GM18507 (cell line): ENCODE measurements around the gene PTPRN.
A peak's percentile ranks its signal among the peaks of the same experiment; 100 is the strongest.

Experiments used
- DNase-seq: peaks from one replicate; pipeline ENCODE4 v3.0.0; 2011; ENCODE audit warnings: low read depth; ENCODE audit not compliant: insufficient read length; ENCODE audit errors: extremely low spot score
- FAIRE-seq: peaks from 2 replicates; lab custom pipeline; 2011; peaks lifted over from hg19 to GRCh38; lab: Jason Lieb, UNC

PTPRN gene

DNA sequence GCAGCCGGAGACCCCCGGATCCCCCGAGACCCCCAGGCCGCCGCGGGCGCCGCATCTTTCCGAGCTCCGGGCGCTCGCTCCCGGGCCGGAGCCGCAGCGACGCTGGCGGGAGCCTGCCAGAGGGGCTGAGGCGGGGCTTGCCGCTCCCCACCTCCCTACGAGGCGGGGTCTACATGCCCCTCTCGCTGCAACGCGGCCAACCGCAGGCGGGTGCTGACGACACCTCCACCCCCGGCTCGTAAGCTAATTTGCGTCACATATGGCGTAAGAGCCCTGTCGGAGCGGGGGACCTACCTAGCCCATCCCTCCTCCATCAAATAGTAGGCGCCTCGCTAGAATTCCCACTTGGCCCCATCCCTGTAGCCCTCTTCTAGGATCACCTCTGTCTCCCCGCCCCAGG lies at the start of gene PTPRN:
Gene PTPRN, minus strand, starts transcription at position 124 of the 400 bp plus-strand sequence. Its CDS starts 69 bp downstream, at position 55.
- DNase-seq: no peak
- no peak for FAIRE-seq

DNA sequence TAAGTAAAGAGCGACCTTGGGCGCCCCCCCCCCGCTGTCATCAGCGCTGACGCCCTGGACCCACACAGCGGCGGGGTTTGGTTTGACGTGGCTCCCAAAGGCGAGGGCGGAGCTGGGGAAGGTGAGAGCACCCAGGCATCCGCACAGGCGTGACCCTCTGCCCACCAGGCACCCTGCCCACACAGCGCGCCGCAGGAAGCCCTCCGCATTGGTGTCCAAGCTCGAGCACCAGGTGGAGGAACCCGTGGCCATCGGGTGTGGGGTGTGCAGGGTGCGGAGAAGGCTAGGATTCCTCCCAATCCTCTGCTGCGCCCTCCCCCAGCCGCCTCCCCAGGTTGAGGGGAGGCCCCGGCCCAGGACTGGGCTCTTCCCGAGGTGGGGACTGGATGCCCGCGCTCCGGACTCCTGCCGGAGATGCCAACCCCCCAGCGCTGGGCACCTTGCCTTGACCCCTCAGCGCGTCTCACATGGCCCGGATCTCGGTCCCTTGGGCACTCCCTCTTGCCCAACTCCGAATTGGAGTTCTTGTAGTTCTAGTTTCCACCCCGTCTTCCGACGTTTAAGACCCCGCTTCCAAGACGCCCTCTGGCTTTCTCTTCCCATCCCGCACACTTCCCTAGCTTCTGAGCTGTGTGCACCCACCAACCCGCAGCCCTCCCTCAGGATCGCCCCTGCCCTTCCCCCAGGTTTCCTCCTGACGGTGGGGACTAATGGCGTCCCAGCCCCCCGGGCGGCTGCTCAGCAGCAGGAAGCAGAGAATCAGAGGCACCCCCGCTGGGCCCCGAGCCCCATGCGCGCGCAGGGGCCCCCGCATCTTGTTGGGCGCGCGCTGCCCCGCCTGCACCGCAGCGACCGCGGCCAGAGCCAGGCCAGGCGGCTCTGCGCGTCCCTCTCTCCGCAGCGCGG lies 49.2 kb upstream of the PTPRN start:
- DNase-seq (no peak), FAIRE-seq (no peak)

DNA sequence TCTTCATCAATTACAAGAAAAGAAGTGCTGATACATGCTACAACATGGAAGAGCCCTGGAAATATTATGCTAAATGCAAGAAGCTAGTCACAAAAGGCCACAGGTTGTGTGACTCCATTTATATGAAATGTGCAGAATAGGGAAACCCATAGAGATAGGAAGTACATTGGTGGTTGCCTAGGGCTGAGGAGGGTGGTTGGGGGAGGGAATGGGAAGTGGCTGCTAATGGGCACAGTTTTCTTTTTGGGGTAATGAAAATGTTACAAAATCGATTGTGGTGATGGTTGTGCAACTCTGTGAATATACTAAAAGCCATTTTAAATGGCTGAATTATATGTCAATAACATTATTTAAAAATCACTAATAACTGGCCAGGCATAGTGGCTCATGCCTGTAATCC lies 47.6 kb upstream of the PTPRN start:
- FAIRE-seq (no peak), DNase-seq (no peak)

DNA sequence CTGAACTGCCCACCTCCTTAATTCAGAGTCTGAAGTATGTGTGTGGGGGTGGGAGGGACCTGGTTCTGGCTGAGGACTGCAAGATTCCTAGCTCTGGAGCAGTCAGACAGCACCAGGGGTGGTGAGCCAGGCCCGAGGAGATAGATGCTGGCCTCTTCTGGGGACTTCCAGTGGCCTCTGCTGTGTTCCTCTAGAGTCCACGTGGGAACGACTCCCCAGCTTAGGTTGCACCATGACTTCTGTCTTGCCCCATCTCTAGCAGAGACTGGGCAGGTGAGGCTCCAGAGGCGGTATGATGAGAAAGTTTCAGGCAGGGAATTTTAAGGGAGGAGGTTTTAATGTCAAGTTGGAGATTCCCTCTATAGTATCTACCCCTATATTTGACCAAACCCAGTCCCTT lies 45.4 kb upstream of the PTPRN start:
- DNase-seq (no peak), FAIRE-seq (no peak)

DNA sequence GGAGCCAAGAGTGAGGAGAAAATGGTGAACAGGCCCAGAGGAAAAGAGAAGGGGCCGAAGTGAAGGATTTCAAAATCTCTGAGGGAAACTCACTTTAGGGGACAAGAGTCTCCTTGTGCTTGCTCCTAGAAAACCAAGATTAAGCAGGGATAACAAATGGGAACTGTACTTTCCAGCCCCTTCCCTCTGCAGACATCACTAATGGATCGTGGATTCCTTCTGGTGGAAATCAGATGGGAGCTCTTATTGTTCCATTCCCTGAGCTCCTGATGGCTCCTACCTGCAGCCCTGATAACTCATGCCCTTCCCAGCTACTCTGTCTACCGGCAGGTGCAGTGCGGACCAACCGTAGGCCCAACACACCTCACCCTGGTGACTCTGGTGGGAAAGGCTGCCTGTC lies 43.9 kb upstream of the PTPRN start:
- DNase-seq (no peak), FAIRE-seq (no peak)

DNA sequence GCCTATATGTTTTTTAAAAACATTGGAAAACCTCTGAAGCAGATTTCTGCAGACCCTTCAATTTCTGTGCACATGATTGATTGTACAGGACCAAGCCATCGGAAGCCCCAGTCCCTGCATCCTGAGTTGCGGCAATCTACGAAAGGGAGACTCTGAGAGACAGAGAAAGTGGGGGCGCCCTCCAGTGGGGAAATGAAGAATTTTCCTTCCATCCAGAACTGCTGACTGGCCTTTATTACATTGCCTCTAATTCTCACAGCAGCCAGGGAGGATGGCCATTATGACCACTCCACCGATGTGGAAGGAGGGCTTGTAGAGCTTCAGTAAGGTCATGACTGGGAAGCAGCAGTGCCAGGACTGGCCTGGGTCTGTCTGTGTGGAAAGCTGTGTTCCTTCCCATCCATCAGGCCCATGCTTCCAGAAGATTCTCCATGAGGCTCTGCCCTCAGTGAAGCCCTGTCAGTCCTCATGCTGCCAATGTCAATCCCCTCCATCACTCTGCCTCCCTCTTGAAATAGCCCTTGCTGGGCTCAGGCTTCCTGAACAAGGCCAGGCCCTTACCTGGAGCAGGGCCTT lies 43.3 kb upstream of the PTPRN start:
- FAIRE-seq (peak; percentile 81), DNase-seq (peak; percentile 38)

DNA sequence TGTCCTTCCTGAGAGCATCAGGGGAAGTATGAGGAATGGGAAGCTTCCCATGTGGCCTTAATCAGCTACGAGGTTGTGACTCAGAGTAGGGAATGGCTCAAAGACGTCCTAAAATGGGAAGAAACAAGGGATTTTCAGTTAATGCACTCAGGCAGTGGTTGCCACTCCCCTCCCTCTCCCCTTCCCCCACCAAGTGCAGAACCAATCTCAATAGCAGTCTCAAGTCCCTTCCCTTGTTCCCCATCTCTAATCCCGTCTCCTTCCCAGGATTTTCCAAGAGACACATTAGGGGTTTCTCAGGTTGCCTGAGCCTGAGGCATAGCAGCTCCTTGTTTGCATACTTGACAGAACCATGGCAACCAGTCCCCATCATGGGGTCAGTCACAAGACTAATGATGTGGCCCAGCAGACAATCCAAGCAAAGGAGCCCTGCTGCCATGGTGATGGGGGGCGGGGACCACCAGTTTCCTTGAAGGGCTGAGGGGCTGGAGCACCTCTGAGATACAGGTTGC lies 41.6 kb upstream of the PTPRN start:
- DNase-seq (no peak), FAIRE-seq (no peak)

DNA sequence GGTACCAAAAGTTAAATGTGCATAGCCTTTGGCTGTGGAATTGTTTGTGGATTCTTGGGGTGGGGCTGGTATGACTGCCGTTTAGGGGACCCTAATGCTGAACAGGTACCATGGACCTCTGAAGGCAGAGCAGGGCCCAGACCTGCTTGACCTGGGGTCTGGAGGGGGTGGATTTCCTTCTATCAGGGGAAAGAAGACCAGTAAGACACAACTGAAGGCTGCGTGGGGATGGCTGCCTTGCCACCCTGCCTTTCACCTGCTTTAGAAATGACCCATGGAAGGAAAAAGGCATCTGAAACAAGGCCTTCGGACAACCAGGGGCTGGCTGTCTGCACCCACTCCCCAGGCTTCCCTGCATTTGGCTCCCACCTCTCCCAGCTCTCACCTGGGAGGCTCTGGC lies 41.0 kb upstream of the PTPRN start:
- FAIRE-seq (no peak), DNase-seq (no peak)

DNA sequence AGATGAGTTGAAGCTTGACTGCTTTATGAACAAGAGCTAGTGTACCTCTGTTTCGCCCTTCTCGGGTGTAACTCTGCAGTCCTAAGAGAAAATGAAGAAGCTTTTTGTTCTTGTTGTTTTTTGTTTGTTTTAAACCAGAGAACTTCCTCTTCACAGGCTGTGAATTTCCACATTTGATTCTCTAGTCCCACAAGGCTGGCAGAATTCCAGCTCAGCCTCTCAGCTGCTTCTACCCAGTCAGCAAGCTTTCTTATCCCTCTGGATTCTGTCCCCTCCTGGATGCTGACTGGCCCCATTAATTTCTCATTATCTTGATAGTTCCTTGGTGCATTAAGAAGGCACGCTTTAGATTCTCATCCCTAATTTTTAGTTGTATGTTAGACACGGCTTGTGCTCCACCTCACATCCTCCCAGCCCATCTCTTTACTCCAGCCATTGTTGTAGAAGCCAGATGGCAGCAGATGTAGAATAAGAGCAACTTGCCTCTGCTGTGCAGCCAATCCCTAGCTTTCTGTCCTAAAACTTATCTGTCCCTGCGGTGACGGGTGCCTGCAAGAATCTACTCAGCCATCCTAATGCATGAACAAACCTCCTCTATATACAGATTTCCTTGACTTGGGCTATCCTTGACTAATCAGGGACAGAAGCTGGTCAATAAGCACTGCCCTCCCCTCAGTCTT lies 35.7 kb upstream of the PTPRN start:
- DNase-seq (no peak), FAIRE-seq (peak; percentile 31)

DNA sequence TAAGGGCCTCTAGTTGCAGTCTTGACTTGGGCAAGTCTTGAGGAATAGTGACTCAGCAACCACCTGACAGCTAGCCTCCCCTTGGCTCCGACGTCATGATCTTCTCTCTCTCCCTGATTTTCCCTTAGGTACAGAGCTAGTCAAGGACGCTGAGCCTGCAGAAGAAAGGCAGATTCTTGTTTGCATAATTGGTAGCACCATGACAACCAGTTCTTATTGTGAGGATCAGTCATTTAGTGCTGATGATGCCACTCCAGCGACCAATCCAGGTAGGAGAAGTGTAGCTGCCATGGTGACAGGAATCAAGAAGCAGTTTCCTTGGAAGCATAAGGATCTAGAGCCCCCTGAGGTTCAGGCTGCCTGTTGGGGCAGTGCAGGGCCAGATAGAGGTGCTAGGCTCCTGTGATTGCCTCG lies 26.2 kb upstream of the PTPRN start:
- FAIRE-seq (no peak), DNase-seq (no peak)

DNA sequence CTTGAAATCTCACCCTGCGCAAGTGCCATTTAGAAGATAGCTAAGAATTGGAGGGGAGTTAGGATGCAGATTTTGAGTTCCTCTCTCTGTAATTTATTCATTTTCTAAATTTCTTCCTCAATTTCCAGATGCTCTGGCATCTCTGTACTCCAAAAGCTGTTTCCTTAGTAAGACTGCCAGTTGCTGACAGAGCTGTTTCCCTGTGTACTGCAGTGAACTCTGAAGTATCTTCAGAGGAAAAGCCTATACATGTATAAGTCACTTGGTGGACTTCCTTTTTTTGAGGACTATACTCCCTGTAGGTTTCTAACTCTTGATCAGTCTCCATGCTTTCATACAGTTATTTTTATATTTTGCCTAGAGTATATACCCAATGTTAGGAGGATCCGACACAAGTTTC lies 24.9 kb upstream of the PTPRN start:
- no peak for FAIRE-seq
- DNase-seq: no peak

DNA sequence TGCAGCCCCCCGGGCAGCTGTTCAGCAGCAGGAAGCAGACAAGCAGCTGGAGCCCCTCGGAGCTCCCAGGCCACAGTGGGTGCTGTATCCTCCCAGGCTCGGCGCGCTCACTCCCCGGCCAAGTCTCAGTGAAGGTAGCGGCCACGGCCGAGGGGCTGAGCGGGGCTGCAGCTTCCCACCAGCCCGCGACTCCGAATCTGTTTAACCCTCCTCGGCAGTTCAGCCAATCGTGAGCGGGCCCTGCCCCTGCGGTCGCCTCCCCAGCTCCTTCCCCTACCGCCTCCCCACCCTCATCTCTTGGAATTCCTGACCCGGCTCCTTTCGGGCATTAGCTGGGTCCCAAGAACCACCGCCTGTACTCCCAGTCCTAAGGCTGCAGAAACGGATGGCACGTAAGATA lies 23.3 kb upstream of the PTPRN start, which contains the start of gene RESP18:
Gene RESP18, minus strand, starts transcription at position 203 of the 400 bp plus-strand sequence.
- FAIRE-seq: no peak

DNA sequence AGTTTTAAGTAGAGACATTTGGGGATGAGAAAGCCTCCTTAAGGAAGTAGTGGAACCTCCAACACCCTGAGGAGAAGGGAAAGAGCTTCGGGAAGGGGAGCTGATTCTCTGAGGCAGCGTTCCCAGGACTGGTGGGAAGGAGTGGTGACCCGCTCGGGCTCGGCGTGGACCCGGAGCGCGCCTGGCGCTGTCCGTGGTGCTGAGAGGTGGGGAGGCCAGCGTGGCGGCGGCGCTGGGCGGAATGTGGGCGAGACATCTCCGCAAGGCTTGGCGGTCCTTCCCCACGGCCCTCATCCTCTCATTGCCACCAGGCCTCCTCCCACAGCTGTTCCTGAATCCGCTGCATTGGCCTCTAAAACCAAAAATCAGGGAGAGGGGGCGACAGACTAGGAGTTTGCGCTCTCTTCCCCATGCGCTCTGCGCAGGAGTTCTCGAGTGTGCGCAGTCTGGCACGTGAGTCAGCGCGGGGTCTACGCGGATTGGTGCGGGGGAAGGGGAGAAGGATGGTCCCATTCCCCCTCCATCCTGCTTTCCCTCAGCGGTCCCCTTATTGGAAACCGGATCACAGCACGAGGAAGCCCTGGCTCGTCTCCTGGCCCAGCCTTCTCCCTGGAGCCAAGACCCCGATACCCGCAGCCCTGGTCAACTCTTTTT lies 22.5 kb upstream of the PTPRN start:
- FAIRE-seq: no peak

More for the DNA sequence above, 23.3 kb upstream of the PTPRN start, which contains the start of gene RESP18:
- no peak for DNase-seq

DNA sequence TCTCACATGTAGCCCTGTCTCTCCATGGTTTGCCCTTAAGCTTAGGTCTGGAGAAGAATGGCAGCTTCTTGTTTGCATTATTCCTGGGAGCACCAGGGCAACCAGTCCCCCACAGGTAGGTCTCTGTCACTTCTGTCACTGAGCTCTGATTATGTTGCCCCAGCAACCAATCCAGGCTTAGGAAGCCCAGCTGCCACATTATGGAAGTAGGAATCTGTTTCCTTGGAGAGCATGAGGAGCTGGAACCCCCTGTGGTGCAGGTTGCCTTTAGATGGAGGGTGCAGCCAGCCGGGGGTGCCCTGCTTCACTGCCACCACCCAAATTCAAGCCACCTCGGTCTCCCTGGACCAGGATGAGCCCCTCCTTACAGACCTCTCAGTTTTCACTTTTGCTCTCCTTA lies 18.5 kb upstream of the PTPRN start:
- FAIRE-seq (no peak), DNase-seq (no peak)

More for the DNA sequence above, 22.5 kb upstream of the PTPRN start:
- no peak for DNase-seq

DNA sequence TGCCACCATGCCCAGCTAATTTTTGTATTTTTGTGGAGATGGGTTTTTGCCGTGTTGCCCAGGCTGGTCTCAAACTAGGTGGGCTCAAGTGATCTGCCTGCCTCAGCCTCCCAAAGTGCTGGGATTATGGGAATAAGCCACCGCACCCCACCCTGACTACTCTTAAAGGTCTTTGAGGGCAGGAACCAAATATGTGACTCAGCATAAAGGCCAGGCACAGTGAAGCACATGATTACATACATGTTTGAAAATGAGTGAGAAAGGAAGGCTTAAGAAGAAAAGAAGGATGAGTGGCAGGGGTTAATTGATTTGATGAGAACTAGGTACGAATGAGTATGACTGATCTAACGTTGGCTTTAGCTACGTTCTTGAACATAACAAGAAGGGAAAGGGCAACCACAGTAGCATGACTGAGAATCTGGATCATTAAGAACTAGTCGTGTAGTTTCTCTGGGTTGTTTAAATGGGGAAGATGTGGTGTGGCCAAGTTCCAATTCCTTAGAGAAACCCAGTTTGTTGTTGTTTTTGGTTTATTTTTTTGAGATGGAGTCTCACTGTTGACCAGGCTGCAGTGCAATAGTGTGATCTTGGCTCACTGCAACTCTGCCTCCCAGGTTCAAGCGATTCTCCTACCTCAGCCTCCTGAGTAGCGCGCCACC lies 16.6 kb upstream of the PTPRN start:
- FAIRE-seq: no peak
- DNase-seq: no peak

DNA sequence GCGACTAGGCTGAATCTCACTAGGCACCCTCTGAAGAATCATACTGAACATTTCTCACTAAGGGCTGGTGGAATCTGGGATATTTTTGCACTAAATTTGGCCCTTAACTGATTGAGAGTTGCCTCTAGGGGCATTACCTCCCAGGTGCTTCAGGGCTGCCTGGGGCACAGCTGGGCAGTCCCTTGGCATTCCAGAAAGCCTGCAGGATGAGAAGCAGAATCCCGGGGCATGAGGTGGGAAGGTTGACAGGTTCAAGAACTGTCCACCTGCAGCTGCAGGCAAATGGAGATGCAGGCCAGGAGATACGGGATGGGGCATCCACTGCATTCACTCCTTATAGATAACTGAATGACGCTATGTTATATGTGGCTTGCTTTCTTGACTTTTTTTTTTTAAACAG lies 15.9 kb upstream of the PTPRN start:
- DNase-seq (no peak), FAIRE-seq (no peak)

DNA sequence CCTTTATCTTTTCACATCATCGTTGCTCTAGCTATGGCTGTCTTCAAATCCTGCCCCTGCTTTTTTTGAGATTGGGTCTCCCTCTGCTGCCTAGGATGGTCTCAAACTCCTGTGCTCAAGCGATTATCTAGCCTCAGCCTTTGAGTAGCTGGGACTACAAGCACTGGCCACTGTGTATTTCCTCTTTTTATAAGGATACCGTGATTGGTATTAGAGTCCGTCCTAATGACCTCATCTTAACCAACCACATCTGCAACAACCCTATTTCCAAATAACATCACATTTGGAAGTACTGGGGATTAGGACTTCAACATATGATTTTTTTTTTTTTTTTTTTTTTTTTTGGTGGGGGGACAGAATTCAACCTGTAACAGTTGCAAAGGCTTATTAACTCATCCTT lies 14.2 kb upstream of the PTPRN start:
- DNase-seq (no peak), FAIRE-seq (no peak)

DNA sequence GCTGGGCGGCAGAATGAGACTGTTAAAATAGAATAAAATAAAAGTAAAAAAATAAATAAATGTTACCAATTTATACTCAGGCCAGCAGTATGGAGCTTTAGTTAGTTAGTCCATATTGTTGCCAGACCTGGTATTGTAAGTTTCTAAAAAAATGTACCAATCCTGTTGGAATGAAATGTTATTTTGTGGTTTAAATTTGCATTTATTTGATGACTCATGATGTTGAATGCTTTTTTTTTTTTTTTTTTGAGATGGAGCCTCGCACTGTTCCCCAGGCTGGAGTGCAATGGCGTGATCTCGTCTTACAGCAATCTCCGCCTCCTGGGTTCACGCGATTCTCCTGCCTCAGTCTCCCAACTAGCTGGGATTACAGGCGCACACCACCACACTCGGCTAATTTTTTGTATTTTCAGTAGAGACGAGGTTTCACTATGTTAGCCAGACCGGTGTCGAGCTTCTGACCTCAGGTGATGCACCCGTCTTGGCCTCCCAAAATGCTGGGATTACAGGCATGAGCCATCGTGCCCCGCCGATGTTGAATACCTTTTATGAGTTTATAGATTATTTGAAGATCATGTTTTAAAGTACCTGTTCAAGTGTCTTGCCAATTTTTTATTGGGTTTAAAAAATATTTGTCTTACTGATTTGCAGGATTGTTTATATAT lies 5.7 kb upstream of the PTPRN start:
- FAIRE-seq (no peak), DNase-seq (no peak)
